Esophagus muscularis mucosa (tissue), 4 donors: ENCODE measurements around the gene STT3B. TPM values are rescaled to one million over a fixed set of nuclear protein-coding genes. Genes with fewer than 3 reads are reported as not detected.
A peak's percentile ranks its signal among the peaks of the same experiment; 100 is the strongest.

Experiments
- DNase-seq: peaks from one replicate; pipeline ENCODE4 v3.0.0-alpha.2; 2017; ENCODE audit errors: extremely low spot score
- H3K27ac ChIP-seq, 4 donors: fragments of 200-600 bp; sonication (generic); replicated peaks in 1 of 4; 1 replicate in 3 of 4; 2 replicates in 1 of 4; pipeline ENCODE4 v1.5.1; 2016 to 2019; ENCODE audit warnings: mild to moderate bottlenecking in 1 of 4
- H3K27me3 ChIP-seq, 4 donors: fragments of 200-600 bp; sonication (generic); one replicate each; pipeline versions ENCODE4 v1.5.1 to v1.6.0; 2016 to 2019
- H3K36me3 ChIP-seq, 4 donors: fragments of 200-600 bp; sonication (generic); one replicate each; pipeline ENCODE4 v1.5.1; 2016 to 2019
- H3K4me1 ChIP-seq, 4 donors: fragments of 200-600 bp; sonication (generic); one replicate each; pipeline ENCODE4 v1.5.1; 2016 to 2019
- H3K4me3 ChIP-seq, 4 donors: fragments of 200-600 bp; sonication (generic); 1 replicate in 2 of 4; 2 replicates in 2 of 4; pipeline ENCODE4 v1.5.1; 2016 to 2019; ENCODE audit warnings: mild to moderate bottlenecking in 4 of 4, moderate library complexity in 1 of 4
- H3K9me3 ChIP-seq, 4 donors: fragments of 200-600 bp; sonication (generic); 1 replicate in 3 of 4; 2 replicates in 1 of 4; pipeline ENCODE4 v1.5.1; 2016 to 2019
- CTCF ChIP-seq, 3 experiments: fragments of 200-600 bp in 2 of 3; fragments of 450-650 bp in 1 of 3; sonication (generic) in 2 of 3; IDR thresholded peaks; one replicate each; pipeline ENCODE4 v1.5.1; 2017 to 2019; ENCODE audit warnings: antibody characterized with exemption in 3 of 3, mild to moderate bottlenecking in 2 of 3, moderate library complexity in 1 of 3
- EP300 ChIP-seq: sonication (generic); formaldehyde crosslinking; IDR thresholded peaks from one replicate; pipeline ENCODE4 v1.6.1; 2017; ENCODE audit warnings: antibody characterized with exemption
- POLR2A ChIP-seq: fragments of 450-650 bp; IDR thresholded peaks from one replicate; pipeline ENCODE4 v1.6.1; 2017; ENCODE audit warnings: antibody characterized with exemption, moderate library complexity, mild to moderate bottlenecking, low read depth
- POLR2AphosphoS5 ChIP-seq, 2 donors: sonication (generic); formaldehyde crosslinking; IDR thresholded peaks; one replicate each; pipeline ENCODE4 v1.6.1; 2017; ENCODE audit warnings: antibody characterized with exemption in 2 of 2
- WGBS: methylation state at CpG from one replicate; pipeline ENCODE4 v1.1.5; 2018; 5-methylcytosine and 5-hydroxymethylcytosine counted together
- intact Hi-C: fragments of 100-400 bp; cut with DNase I; formaldehyde crosslinking; loops from one replicate; pipeline ENCODE4 v1.15.1; 2023
- total RNA-seq, 4 donors: library from RNA; depleted of rRNA; stranded (reverse); fragments of >200 nt; gene quantifications; one replicate each; pipeline versions ENCODE4 v1.1.0 to v1.2.1, GENCODE V29; 2016

STT3B gene
- 10 to 100 TPM; 58.8 to 74.3 (median 69.3) TPM for total RNA-seq

- Histone ChIP-seq H3K4me1 (peaks cover 20 to 50% (median 42%) of the 10 kb centered on the region in 4 donors), H3K4me3 (peak within 1 kb of the TSS; percentile 90 to 95 (median 92)), H3K27me3 (no peaks in the 10 kb centered on the region), H3K27ac (peak within 1 kb of the TSS; percentile 92 to 98 (median 96)), H3K36me3 (no peaks in the 10 kb centered on the region), H3K9me3 (no peaks in the 10 kb centered on the region)
- peak; percentile 94 for DNase-seq
- intact Hi-C loops: no loop called here
- WGBS: under 1% methylated on average over 18 of the region's 68 CpGs
- TF ChIP-seq CTCF (IDR thresholded peaks at IDR 0.05) (no peak), POLR2A (peak; percentile 60), POLR2AphosphoS5 (IDR thresholded peaks at IDR 0.05) (peak; percentile 91 to 95), EP300 (no peak)
These were observed at the start of gene STT3B for GRCh38 chr3:31532587-31533168. STT3B (plus strand) TSS chr3:31532925; CDS start chr3:31532999, 74 bp downstream.

GRCh38 chr3:31483776-31484175 lies 48.9 kb upstream of the STT3B start:
- H3K9me3 ChIP-seq: no peaks in the 10 kb centered on the region
- no peak overlapping the region for H3K4me3 ChIP-seq
- 94% methylated on average over 1 of the region's 1 CpG for WGBS
- peak; percentile 14 for DNase-seq
- no peak overlapping the region for H3K27ac ChIP-seq
- no peaks in the 10 kb centered on the region for H3K4me1 ChIP-seq
- intact Hi-C loops: no loop called here
- H3K36me3 ChIP-seq: no peaks in the 10 kb centered on the region
- TF ChIP-seq POLR2AphosphoS5 (IDR thresholded peaks at IDR 0.05) (no peak), CTCF (IDR thresholded peaks at IDR 0.05) (no peak), EP300 (no peak), POLR2A (no peak)
- H3K27me3 ChIP-seq: no peaks in the 10 kb centered on the region

GRCh38 chr3:31485196-31485595 lies 47.5 kb upstream of the STT3B start:
- TF ChIP-seq POLR2A (no peak), POLR2AphosphoS5 (IDR thresholded peaks at IDR 0.05) (no peak), CTCF (IDR thresholded peaks at IDR 0.05) (no peak), EP300 (no peak)
- Histone ChIP-seq H3K9me3 (peaks cover 0 to 5% (median 0%) of the 10 kb centered on the region in 4 donors), H3K36me3 (no peaks in the 10 kb centered on the region), H3K27me3 (no peaks in the 10 kb centered on the region), H3K27ac (no peak overlapping the region), H3K4me3 (no peak overlapping the region), H3K4me1 (no peaks in the 10 kb centered on the region)
- intact Hi-C loops: no loop called here
- 33% methylated on average over 1 of the region's 1 CpG for WGBS
- peak; percentile 62 for DNase-seq

- peak; percentile 62 for DNase-seq
- Histone ChIP-seq H3K4me3 (no peak overlapping the region), H3K36me3 (no peaks in the 10 kb centered on the region), H3K27ac (no peak overlapping the region), H3K9me3 (peaks cover 0 to 13% (median 7%) of the 10 kb centered on the region in 4 donors), H3K4me1 (no peaks in the 10 kb centered on the region), H3K27me3 (no peaks in the 10 kb centered on the region)
- WGBS: 84% methylated on average over 7 of the region's 7 CpGs
- intact Hi-C loops: no loop called here
- TF ChIP-seq EP300 (no peak), CTCF (IDR thresholded peaks at IDR 0.05) (no peak), POLR2AphosphoS5 (IDR thresholded peaks at IDR 0.05) (no peak), POLR2A (no peak)
These were observed 45.7 kb upstream of the STT3B start for GRCh38 chr3:31486865-31487533.
